ENCODE measurements around the gene HORMAD2.

DNA sequence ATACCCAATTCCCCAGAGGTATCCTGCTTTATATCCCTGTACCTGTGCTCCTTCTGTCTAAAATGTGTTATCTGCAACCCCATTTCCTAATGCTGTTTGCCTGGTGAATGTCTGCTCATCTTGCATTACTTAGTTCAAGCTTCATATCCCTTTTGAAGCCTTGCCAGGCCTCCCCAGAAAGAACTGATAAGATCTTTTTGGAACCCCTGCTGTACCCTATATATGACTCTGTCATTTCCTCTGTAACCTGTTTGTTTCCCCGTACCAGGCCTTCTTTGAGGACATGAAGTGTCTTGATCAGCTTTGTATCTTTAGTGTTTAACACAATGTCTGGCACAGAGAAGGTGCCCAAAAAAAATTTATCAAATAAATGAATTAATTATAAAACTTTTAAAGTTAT is 88.7 kb downstream of the HORMAD2 start:
- TF ChIP-seq POLR2A (IDR thresholded peaks at IDR 0.05): no peak
- TF ChIP-seq, protein P1, sequence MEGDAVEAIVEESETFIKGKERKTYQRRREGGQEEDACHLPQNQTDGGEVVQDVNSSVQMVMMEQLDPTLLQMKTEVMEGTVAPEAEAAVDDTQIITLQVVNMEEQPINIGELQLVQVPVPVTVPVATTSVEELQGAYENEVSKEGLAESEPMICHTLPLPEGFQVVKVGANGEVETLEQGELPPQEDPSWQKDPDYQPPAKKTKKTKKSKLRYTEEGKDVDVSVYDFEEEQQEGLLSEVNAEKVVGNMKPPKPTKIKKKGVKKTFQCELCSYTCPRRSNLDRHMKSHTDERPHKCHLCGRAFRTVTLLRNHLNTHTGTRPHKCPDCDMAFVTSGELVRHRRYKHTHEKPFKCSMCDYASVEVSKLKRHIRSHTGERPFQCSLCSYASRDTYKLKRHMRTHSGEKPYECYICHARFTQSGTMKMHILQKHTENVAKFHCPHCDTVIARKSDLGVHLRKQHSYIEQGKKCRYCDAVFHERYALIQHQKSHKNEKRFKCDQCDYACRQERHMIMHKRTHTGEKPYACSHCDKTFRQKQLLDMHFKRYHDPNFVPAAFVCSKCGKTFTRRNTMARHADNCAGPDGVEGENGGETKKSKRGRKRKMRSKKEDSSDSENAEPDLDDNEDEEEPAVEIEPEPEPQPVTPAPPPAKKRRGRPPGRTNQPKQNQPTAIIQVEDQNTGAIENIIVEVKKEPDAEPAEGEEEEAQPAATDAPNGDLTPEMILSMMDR (IDR thresholded peaks at IDR 0.05 in 4 of 5, conservative IDR thresholded peaks at IDR 0.05 in 1 of 5): no peak

All from gastrocnemius medialis (tissue), 4 donors.